Mammary microvascular endothelial cell (primary cell): ENCODE data around the gene TOMM20L. TPM values are rescaled to one million over a fixed set of nuclear protein-coding genes. Genes with fewer than 3 reads are reported as not detected.

Experiments used
- total RNA-seq: library from RNA; depleted of rRNA; stranded (reverse); fragments of >200 nt; gene quantifications from 2 replicates; pipeline ENCODE4 v1.2.3, GENCODE V29; 2015

TOMM20L gene
- total RNA-seq: not detected in 2 replicates

DNA sequence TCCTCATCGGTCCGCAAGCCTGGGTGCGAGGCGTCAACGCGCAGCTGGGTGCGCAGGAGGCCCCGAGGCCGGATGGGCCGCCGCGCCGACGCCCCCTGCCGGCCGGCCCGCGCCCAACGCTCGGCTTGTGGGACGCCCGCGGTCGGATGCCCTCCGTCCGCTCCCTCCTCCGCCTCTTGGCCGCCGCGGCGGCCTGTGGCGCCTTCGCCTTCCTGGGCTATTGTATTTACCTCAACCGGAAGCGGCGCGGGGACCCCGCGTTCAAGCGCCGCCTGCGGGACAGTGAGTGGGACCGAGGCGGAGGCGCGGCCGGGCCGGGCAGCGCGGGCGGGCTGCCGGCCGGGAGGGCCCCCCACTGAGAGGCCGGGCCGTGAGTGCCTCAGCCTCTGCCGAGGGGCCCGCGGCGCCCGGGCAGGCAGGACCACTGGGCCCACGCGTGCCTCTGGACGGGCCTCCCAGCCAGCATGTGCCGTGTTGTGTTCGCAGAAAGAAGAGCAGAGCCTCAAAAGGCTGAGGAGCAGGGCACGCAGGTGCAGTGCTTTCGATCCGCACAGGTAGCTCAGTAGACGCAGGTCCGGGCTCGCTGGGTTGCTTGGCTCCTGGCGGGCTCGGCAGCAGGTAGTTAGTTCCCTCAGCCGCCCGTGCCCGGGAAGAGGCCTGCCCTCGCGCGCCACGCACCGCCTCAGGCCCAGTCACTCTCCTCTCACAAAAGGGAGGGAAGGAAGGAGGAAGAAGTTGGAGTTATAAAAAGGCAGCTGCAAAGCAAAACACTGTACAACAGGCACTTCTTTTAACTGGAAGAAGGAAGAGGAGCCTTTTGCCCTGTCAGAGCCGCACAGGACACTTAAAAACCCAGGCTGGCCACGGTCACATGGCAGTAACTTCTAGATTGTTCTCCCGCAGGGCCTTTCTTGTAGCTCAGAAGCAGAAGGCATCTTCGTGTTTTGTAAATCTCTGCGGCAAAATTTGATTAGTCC, at the start of gene TOMM20L:
Gene TOMM20L, plus strand, starts transcription at position 119 of the 977 bp plus-strand sequence. Its CDS starts 28 bp downstream, at position 147.

DNA sequence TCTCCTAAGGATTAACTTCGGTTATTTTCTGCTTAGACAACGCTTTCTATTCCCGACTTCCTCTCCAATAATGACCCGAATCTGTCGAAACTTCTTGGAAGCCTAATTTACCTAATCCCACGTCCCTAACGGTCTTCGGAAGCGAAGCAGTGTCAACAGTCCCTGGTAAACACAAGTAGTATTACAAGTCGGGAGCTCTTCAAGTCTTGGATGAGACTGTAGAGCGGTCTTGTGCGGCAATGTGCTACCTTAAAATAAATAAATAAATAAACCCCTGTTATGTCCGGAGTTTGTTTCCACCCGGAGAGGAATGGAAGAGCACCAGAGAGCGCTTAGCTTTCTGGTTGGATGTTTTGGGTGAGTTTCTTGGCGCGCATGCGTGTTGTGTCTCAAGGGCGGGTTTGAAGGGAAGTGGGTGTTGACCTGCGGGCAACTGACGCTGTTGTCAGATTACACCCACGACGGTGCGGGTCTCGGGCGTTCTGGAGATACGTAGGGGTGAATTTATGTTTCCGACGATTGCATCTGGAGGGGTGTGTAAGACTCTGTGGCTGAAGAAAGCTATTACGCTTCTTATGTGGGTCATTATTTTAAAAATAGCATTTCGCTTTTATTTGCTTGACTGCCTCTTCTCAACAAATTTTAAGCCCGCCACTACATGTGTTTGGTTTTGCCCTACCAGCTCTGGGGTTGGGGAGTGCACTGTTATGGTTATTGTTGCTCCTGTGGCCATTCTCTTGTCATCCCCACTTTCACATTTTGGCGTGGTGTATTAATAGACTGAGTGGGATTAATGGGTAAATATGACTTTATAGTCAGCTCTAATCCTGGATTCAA, 31.8 kb downstream of the TOMM20L start, which contains the start of the genes KIAA0586 and TIMM9:
Gene KIAA0586, plus strand, starts transcription at position 439 of the 837 bp plus-strand sequence. CDS start 546 bp downstream, outside the sequence.
Gene TIMM9, minus strand, starts transcription at position 251 of the 837 bp plus-strand sequence. CDS start 15,586 bp downstream, outside the sequence.

Other genes starting within 250 kb of the TOMM20L start
- gene ARMH4, start 243.7 kb upstream of the TOMM20L start, total RNA-seq: 0.59 and 1.8 TPM in 2 replicates
- 77.7 and 77.8 TPM in 2 replicates for gene ACTR10, start 195.8 kb upstream of the TOMM20L start, total RNA-seq
- 202 and 261 TPM in 2 replicates for gene PSMA3, start 151.1 kb upstream of the TOMM20L start, total RNA-seq
- 6.5 and 9.0 TPM in 2 replicates for gene ARID4A, start 97.4 kb upstream of the TOMM20L start, total RNA-seq
- gene TIMM9, start 31.6 kb downstream of the TOMM20L start, total RNA-seq: 97.1 and 112 TPM in 2 replicates
- gene KIAA0586, start 31.8 kb downstream of the TOMM20L start, total RNA-seq: 28.6 and 36.5 TPM in 2 replicates
- 0.15 and 0.27 TPM in 2 replicates for gene DACT1, start 242.0 kb downstream of the TOMM20L start, total RNA-seq